Hepatic stellate cell (primary cell): ENCODE results near the gene LHPP.

Experiments
- DNase-seq: peaks from one replicate; pipeline ENCODE4 v3.0.0; 2011; ENCODE audit warnings: low spot score

LHPP gene

GRCh38 chr10:124496620-124497019 lies 35.0 kb downstream of the LHPP start:
- DNase-seq = no peak

GRCh38 chr10:124497196-124497881 lies 35.7 kb downstream of the LHPP start:
- no peak for DNase-seq

- DNase-seq = no peak
Measured at GRCh38 chr10:124498056-124498455, 36.4 kb downstream of the LHPP start.

GRCh38 chr10:124500757-124501156 lies 39.1 kb downstream of the LHPP start:
- no peak for DNase-seq

- no peak for DNase-seq
Measured at GRCh38 chr10:124504711-124505110, 43.1 kb downstream of the LHPP start.

- no peak for DNase-seq
Measured at GRCh38 chr10:124505279-124505678, 43.7 kb downstream of the LHPP start.

- DNase-seq = no peak
Measured at GRCh38 chr10:124508070-124508667, 46.5 kb downstream of the LHPP start.

- no peak for DNase-seq
Measured at GRCh38 chr10:124508907-124509454, 47.4 kb downstream of the LHPP start.

GRCh38 chr10:124509880-124510632 lies 48.4 kb downstream of the LHPP start:
- DNase-seq = no peak

GRCh38 chr10:124510759-124511158 lies 49.1 kb downstream of the LHPP start:
- no peak for DNase-seq

GRCh38 chr10:124511205-124512039 lies 49.8 kb downstream of the LHPP start:
- no peak for DNase-seq

- no peak for DNase-seq
Measured at GRCh38 chr10:124512040-124512428, 50.4 kb downstream of the LHPP start.

- no peak for DNase-seq
Measured at GRCh38 chr10:124512600-124512999, 51.0 kb downstream of the LHPP start.

- no peak for DNase-seq
Measured at GRCh38 chr10:124515244-124515970, 53.8 kb downstream of the LHPP start.

GRCh38 chr10:124516181-124516580 lies 54.6 kb downstream of the LHPP start:
- no peak for DNase-seq

GRCh38 chr10:124516746-124517397 lies 55.2 kb downstream of the LHPP start:
- DNase-seq = no peak

GRCh38 chr10:124517461-124517860 lies 55.8 kb downstream of the LHPP start:
- no peak for DNase-seq

GRCh38 chr10:124517931-124518330 lies 56.3 kb downstream of the LHPP start:
- DNase-seq = no peak

- DNase-seq = no peak
Measured at GRCh38 chr10:124518366-124518765, 56.7 kb downstream of the LHPP start.

GRCh38 chr10:124520558-124521428 lies 59.2 kb downstream of the LHPP start:
- DNase-seq = no peak
